ENCODE data around the gene MPG. TPM values are rescaled to one million over a fixed set of nuclear protein-coding genes. Genes with fewer than 3 reads are reported as not detected.

Gene MPG
- total and polyA plus RNA-seq, 2 donors (not counting 1 experiment from before 2014, with no cell fraction given): 59.6 to 66.4 TPM

DNA sequence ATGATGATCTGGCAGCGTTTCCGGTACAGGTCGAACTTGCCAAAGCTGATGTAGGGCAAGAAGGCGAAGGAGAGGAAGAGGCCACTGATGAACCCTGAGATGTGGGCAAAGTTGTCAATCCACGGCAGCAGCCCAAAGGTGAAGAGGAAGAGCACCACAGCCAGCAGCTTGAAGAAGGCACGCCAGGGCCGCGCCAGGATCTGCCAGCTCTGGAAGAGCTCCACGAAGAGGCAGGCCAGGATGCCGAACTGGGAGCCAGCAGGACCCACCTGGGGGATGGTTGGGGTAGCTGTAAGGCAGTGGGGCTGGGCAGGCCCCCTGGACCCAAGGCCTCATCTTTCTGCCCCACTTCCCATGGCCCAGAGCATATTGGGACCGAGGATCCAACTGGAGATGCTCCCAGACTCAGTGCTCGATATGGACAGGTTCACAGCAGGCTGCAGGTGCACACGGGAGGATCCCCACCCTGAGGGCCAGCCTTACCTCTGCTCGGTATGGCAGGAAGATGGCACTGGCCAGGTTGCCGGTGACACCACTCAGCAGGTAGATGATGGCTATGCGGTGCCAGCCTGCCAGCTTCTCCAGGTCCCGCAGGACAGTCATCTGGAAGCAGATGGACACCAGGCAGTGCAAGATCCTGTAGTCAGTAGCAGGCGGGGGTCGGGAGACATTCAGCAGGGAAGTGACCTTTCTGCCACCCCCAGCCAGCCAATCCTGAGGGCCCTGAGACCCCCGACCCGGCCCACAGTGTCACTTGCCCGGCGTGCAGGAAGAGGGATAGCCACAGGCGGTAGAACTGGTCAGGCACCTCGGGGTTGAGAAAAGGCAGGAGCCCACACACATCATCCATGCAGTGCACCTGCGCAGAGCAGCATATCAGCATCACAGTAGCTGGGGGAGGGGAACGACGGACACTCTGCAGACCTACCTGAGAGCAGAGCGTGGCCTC lies 19.3 kb upstream of the MPG start:
- H3K4me3 Mint-ChIP-seq: no peak overlapping the region
- Histone ChIP-seq H3K4me3 (ENCODE audit: control extremely low read depth in 1 of 5, extremely low read depth in 1 of 5, insufficient read depth in 1 of 5, low read depth in 2 of 5, low read length in 4 of 5) (no peak overlapping the region), H3K27ac (ENCODE audit: low read length in 2 of 2) (no peak overlapping the region), H3K79me2 (ENCODE audit: control insufficient read depth, insufficient read depth, low read length) (peaks cover 11% of the 10 kb centered on the region), H2AFZ (ENCODE audit: insufficient read depth, low read depth, low read length, poor library complexity, severe bottlenecking) (no peak overlapping the region), H3K36me3 (replicated peaks in 1 of 2; ENCODE audit: control extremely low read depth in 1 of 2, control insufficient read depth in 1 of 2, extremely low read depth in 1 of 2, insufficient read depth in 2 of 2, low read length in 1 of 2) (peaks cover 0 to 25% of the 10 kb centered on the region in 2 experiments), H3K4me1 (ENCODE audit: control insufficient read depth in 2 of 2, insufficient read depth in 2 of 2, low read length in 2 of 2) (peaks cover 3 to 11% of the 10 kb centered on the region in 2 donors), H3K4me2 (replicated peaks; ENCODE audit: low read depth, low read length, poor library complexity, severe bottlenecking) (no peak overlapping the region), H3K9me3 (ENCODE audit: control extremely low read depth in 1 of 3, control insufficient read depth in 2 of 3, insufficient read depth in 1 of 3, low read length in 2 of 3) (no peaks in the 10 kb centered on the region), H4K20me1 (ENCODE audit: control insufficient read depth, insufficient read depth, low read length, poor library complexity, severe bottlenecking) (no peaks in the 10 kb centered on the region), H3K9ac (ENCODE audit: low read length) (no peak overlapping the region), H3K27me3 (replicated peaks in 1 of 4; ENCODE audit: control extremely low read depth in 1 of 4, control insufficient read depth in 3 of 4, insufficient read depth in 4 of 4, low read length in 3 of 4) (no peaks in the 10 kb centered on the region)
- no peak overlapping the region for H3K27ac Mint-ChIP-seq
- peaks cover 9% of the 10 kb centered on the region for H3K4me1 Mint-ChIP-seq
- ATAC-seq (ENCODE audit: low read depth) (no peak), DNase-seq (no peak)
- CTCF ChIA-PET: interaction anchor here (2.6 kb wide), 1 partner anchor 38 kb away, joined by 14 read pairs; no protein-coding TSS in a partner anchor
- no peak for TF ChIP-seq EZH2 (IDR thresholded peaks at IDR 0.05; ENCODE audit: borderline replicate concordance, insufficient read depth, low read depth, low read length, poor library complexity, severe bottlenecking)
- TF ChIP-seq, protein P1, sequence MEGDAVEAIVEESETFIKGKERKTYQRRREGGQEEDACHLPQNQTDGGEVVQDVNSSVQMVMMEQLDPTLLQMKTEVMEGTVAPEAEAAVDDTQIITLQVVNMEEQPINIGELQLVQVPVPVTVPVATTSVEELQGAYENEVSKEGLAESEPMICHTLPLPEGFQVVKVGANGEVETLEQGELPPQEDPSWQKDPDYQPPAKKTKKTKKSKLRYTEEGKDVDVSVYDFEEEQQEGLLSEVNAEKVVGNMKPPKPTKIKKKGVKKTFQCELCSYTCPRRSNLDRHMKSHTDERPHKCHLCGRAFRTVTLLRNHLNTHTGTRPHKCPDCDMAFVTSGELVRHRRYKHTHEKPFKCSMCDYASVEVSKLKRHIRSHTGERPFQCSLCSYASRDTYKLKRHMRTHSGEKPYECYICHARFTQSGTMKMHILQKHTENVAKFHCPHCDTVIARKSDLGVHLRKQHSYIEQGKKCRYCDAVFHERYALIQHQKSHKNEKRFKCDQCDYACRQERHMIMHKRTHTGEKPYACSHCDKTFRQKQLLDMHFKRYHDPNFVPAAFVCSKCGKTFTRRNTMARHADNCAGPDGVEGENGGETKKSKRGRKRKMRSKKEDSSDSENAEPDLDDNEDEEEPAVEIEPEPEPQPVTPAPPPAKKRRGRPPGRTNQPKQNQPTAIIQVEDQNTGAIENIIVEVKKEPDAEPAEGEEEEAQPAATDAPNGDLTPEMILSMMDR (IDR thresholded peaks at IDR 0.05): no peak
- WGBS (ENCODE audit: insufficient coverage): 94% methylated on average over 28 of the region's 29 CpGs
- POLR2A ChIA-PET: no interaction called here
- intact Hi-C loops (cut with micrococcal nuclease): no loop called here
- H3K27me3 Mint-ChIP-seq: no peaks in the 10 kb centered on the region
- H3K9me3 Mint-ChIP-seq (ENCODE audit: insufficient read depth): no peaks in the 10 kb centered on the region
